Forelimb muscle (tissue), 1 donor: ENCODE measurements around the gene GRM8. TPM values are rescaled to one million over a fixed set of nuclear protein-coding genes. Genes with fewer than 3 reads are reported as not detected.
"Not testable (repeated sequence)": the region's sequence is repeated elsewhere in the genome, so short reads cannot be mapped to it uniquely, and the experiment has no call there.

ENCODE experiments used
- DNase-seq: peaks from one replicate; pipeline ENCODE4 v3.0.0-alpha.2; 2013; ENCODE audit warnings: low read depth
- polyA plus RNA-seq: library from polyadenylated mRNA; unstranded; fragments of 120-200 nt; gene quantifications from one replicate; pipeline ENCODE4 v1.2.1, GENCODE V29; 2013; ENCODE audit not compliant: insufficient read length

Gene GRM8
- polyA plus RNA-seq, 1 donor = 0.11 TPM

DNA sequence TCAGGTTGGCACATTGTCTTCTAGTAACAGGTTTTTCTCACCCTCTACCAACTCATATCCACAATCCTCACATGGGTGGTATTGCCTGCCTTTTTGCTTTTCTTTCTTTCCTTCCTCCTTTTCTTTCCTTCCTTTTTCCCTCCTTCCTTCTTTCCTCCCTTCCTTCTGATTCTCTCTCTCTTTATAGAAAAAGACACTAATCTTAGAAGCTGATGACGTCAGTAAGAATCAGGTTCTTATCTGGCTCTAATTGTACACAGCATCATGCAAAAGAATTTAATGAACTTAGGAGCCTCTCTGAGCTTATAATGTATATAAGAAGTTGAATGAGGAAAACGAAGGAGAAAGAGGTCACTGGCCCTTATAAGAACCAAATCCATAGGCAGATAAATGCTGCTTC, 328.3 kb downstream of the GRM8 start:
- no peak for DNase-seq

DNA sequence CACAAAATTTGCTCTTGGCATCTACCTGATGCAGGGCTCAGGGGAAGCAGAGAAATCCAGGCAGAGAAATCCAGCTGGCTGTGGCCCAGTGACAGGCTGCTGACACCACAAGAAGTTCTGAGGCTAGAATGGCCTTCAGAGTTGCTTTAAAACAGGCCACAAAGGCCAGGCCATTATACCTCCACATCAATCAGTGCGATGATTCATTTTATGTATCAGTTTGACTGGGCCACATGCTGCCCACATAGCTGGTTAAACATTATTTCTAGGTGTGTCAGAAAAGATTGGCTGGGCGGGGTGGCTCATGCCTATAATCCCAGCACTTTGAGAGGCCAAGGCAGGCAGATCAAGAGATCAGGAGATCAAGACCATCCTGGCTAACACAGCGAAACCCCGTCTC, 341.1 kb downstream of the GRM8 start:
- DNase-seq = not testable (repeated sequence)

DNA sequence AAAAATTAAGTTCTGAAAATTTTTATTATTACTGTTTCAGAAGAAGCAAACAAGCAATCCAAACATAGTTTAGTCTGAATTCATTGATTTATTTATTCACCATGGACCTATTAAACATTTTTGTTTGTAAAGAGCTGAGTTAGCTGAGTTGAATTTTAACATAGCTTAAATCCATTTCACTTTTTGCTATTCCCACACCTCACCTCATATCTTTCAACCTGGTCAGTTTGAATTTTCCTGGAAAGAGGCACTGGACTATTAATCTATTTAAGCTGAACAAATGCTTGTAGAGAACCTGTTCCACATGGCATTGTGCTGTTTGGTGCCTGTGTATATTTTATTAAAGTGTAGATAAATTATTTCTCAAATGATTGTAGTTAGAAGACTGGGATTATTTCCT, 344.2 kb downstream of the GRM8 start:
- not testable (repeated sequence) for DNase-seq

DNA sequence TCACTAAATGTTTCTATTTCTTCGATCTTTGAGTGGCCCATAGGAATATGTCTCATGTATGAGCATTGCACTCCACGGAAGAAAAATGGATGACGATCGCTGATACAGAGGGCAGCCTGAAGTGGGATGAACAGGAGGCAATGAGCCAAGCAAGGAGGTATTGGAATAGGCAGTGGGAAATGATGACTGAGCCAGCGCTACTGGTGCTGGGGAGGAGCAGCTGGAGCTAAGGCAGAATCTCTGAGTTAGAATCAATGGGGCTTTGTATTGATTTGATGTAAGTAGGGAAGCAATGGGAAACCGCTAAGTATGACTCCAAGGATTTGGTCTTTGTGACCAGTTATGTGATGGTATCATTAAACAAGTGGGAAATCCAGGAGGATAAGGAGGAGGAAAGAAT, 345.1 kb downstream of the GRM8 start:
- DNase-seq = not testable (repeated sequence)

DNA sequence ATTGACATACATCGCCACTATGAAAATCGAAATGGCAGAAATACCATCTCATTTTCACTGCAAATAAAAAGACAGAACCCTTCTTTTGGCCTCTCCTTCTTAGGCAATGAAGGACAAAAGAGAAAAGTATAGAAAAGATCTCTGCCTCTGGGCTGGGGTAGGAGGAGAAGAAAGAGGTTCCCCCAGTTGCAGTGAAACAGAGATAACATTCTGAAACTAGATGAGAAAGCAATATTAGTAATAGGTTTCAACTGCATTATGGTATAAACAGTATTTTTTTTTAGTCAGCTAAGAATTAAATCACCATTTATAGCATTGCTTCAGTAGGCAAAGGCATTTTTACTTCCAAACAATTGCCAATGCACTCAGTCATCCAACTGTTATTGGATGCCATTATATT, 347.5 kb downstream of the GRM8 start:
- DNase-seq = not testable (repeated sequence)

DNA sequence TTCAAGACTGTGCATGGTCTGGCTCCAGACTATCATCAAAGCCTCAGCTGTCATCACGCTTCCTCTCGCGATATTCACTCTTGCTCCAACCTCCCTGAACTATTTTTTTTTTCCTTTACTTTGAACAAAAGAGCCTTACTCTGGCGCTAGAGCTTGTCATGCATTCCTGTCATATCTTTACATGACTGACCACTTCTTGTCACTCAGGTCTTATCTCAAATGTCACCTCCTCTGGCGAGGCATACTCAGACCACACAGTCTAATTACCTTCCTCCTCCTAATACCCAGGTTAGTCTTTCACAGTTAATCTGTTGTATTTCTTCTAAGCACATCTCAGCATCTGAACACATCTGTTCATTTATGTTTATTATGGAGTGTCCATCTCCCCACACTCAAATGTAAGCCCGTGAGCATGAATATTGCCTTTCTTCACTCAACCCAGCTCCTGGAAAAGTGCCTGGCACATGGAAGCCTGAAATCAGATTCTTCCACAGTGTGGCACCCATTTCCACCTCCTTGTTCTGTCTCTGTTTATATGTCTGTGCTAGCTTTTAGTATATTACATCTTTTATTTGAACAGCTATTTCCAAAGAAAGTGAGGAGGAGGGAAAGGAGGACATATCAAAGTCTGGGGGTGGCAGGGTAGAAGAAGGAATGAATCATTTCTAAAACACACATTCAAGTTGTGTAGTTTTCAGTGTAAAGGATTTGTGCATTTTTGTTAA, 351.5 kb downstream of the GRM8 start:
- DNase-seq = not testable (repeated sequence)

DNA sequence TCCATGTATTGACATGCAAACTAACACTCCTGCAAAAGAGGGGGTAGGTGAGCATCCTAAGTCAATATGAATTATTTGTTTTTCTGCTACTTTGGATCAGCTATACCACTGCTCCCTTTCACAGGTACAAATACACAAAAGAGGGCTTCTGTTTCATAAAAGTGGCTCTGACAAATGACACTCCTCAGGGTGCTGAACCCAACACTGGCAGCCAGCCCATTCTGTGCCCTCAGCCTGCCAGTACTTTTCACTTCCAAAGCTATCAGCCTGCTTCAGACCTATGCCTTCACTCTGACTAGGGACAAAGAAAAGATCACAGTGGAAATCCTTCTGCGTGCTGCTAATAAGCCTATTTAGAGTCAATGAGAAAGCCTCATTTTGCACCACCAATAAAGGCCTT, 364.8 kb downstream of the GRM8 start:
- DNase-seq = not testable (repeated sequence)

DNA sequence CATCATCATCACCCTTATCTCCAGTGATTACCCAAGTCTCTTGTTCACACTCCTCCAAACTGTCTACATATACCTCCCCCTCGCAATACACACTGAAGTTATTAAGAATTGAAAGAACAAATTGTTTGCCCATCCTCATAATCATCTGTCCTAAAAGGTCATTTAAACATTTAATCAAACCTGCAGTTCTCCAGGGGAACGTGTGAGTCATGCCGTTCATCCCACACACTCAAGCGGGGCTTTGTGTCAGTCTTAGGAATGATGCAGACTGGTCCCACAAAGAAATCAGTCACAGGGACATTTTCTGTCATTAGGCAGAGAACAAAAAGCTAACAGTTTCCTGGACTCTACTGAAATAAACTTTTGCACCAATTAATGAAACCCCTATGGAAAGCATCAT, 365.2 kb downstream of the GRM8 start:
- not testable (repeated sequence) for DNase-seq

DNA sequence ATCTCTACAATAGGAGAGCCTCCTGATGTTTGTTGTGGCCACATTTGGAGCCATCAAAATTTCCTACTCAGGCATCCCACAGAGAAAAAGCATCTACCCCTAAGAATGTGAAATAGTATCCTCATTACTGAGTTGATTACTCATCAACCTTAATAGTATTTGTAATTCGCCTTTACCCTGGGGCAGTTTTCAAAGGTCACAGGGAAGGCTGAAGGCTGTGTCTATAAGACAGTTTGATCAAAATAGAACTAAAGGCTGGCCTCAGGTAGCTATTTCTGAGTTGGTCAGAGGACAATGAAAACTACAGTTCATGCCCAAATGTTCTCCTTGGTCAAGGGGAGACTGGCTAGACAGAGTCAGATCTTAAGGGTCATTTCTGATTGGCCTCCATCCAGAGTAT, 370.0 kb downstream of the GRM8 start:
- not testable (repeated sequence) for DNase-seq

DNA sequence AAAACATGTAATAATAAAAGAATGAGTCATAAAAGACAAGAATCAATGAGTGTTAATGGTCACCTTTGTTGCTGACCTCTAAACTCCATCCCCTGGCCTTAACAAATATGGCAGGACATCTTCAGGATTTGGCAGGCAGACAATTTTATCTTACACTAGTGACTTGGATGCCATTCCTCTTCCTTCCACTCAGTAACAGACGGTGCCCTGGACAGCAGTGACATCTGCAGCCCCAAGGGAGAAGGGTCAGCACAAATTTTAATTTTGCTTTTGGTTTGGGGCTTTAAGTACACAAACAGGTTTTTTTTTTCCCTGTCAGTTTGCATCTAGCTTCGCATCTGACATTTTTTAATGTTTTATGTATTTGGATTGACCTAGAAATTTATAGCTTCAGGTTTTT, 370.8 kb downstream of the GRM8 start:
- DNase-seq = not testable (repeated sequence)

DNA sequence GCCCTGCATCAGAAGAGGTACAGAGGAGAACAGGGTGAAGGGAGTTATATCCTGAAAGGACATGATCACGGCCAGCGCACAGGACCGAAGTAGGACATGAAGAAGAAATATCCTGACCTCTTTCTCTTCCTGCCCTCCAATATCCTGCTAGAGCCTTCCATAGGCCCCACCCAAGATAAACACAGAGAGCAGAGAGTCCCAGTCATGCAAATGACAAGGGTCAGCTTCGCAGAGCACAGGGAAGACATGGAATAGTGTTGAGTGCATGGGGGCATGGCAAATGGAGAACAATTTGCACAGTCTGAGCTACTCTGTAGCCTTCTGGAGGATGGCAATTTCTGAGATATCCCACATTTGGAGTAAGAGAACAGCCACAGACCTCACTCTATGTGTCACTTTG, 371.4 kb downstream of the GRM8 start:
- DNase-seq = no peak

DNA sequence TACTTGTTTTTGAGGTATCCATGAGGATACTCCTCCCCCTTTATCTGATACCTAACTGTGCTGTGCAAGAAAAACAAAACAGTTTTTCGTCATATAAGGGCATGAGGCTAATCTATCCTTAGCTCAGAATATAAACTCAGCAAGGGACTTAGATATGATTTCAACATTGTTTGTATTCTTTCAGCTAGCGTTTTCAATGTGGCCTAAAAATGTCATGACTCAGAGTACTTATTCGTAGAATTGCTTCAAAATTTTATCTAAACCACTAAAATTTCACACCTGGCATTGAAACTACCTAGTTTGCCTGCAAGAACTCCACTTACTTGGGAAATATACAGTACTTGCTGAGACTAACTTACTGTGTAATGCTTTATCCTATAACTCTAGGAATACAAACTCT, 376.2 kb downstream of the GRM8 start:
- not testable (repeated sequence) for DNase-seq

DNA sequence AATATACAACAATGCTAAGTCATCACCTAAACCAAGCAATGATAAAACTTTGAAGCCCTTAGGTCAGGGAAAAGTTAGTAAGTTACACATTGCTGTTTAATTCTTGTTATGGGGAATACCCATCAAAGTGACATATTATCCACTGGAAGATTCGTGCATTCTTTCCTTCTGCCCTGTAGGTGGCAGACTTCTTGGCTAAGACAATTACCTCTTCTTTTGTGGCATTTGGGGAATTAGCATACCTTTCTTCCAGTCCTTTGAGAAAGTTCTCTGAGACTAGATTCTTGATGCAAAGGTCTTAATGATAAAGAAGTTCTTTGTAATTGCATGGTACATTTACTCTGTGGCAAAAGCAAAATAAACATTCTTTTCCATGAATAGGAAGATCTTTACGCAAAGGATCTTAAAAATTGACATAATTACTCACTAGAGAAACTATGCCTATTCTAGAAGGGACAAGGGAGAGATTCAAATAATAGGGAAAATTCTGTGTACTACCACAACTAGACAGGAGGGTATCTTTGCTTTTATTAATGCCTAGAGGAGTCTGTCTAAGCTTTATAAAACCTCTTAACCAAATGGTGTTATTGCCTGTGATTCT, 395.9 kb downstream of the GRM8 start:
- DNase-seq = no peak

DNA sequence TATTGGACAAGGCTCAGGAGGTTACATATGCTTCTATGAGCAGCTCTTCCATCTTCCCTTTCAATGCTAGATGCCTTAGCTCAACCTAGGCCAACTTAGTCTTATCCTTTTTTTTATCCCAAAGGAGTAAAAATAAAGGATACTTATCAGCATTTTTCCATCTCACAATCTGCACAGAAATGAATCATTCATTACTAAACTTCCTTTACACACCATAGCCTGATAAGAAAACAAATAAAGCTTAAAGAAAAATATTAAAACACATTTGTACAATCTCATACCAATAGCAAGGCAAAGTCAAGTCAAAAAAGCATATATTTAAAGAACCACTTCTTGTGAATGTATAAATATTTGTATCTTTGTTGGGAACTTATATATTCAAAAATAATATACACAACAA, 407.4 kb downstream of the GRM8 start:
- no peak for DNase-seq

DNA sequence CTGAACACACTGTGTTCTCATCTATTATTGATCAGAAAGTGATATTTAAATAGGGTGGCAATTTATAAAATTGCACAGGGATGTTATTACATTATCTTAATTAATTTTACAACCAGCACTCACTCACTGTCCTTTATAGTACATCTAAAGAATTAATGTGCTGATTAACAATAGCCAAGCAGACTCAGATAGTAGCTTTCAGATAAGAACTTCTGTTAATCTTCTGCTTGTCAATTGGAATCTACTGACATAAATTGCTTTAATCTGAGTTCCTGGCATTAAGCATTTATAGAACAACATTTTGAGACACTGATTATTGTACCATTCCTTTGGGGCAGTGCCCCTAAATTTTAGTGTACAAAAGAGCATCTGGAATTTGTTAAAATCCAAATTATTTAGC, 408.9 kb downstream of the GRM8 start:
- DNase-seq = no peak

DNA sequence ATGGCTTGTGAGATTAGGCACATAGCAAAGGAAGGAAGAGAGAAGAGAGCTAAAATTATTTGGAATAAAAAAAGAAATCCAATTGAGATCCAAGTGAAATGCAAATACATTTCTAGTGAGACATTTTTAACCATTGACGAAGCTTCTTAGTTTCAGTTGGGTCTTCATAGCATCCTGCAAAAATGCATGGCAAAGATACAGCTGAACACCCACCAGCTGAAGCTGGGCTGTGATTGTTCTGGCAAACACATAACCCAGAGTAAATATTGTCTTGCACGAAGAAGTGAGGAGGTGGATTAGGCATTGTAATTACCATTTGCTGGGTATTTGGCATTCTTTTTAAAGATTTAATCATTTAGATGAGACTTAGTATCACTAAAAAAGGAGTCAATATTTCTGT, 409.4 kb downstream of the GRM8 start:
- no peak for DNase-seq

DNA sequence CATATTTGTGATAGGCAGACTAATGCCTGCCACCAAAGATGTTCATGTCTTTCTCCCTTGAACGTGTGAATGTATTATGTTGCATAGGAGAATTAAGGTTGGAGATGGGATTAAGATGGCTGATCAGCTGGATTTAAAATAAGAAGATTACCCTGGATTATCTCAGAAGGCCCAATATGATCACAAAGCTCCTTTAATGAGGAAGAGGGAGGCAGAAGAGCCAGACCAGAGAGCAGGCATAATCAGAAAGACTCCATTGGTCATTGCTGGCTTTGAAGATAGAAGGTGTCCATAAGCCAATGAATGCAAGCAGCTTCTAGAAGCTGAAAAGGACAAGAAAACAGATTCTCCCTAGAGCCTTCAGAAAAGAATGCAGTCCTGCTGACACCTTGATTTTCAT, 410.3 kb downstream of the GRM8 start:
- no peak for DNase-seq

DNA sequence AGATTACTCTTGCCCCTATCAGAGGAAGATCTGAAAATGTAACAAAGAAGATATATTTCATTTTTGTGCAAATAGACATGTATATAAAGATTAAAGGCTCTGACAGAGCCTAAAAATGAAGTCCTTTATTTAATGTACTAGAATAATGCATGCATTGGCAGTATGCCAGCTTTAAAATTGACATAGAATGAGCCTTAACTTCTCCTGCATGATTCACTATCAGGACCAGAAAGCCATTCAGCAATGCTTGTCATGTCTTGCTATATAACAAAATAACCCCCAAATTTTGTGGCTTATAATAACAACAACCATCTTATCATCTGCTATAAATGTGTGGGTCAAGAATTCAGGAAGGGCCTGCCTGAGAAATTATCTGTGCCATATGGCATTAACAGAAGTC, 411.9 kb downstream of the GRM8 start:
- no peak for DNase-seq

DNA sequence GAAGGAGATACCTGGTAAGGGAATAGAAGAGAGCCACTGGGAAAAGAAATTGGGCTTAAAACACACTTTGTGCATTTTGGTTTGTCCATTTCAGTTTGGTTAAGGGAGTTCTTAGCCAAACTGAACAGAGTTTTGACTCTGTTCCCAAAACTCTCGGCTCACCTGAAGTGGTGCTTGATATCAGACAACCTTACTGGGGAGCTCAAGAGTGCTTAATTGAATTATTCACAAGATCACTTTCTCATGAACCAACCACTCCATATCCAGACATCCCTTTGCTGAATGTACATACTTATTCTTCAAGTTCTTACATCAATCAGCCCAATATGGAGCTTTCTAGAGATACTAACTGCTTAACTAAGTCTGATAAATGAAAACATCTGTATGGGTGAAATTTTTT, 413.1 kb downstream of the GRM8 start:
- no peak for DNase-seq

DNA sequence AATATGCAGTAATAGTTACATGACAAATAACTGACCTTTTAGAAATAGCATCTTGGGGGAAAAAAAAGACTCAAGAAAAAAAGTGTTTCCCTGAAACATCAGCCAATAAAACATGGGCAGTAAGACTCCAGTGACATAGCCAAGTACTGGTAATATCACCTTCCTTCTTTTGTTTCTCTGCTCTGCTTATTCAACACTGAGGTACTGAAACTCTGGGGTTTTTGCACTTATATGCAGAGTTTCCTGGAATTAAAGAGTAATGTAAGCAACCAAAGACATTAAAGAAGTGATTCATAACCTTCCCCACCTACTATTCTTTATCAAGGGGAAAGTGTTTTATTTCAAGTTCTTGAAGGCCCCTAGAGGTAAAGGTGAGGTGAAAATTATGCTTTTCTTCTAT, 414.5 kb downstream of the GRM8 start:
- no peak for DNase-seq

DNA sequence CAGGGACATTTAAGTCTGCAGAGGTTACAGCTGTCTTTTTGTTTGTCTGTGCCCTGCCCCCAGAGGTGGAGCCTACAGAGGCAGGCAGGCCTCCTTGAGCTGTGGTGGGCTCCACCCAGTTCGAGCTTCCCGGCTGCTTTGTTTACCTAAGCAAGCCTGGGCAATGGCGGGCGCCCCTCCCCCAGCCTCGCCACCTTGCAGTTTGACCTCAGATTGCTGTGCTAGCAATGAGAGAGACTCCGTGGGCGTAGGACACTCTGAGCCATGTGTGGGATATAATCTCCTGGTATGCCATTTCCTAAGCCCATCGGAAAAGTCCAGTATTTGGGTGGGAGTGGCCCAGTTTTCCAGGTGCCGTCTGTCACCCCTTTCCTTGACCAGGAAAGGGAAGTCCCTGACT, 421.5 kb downstream of the GRM8 start:
- not testable (repeated sequence) for DNase-seq

DNA sequence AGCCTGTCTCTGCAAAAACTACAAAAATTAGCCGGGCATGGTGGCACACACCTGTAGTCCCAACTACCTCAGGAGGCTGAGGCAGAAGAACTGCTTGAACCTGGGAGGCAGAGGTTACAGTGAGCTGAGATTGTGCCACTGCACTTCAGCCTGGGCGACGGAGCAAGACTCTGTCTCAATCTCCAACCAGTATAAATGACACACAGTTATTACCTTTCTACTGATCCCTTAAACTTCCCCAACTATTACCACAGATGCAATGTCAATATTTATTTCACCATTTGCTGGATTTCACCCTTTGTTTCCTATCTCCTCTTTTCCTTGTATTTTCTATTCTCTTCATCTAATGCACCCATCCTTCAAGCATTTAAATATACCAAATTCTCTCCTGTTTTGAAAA, 431.8 kb downstream of the GRM8 start:
- no peak for DNase-seq

DNA sequence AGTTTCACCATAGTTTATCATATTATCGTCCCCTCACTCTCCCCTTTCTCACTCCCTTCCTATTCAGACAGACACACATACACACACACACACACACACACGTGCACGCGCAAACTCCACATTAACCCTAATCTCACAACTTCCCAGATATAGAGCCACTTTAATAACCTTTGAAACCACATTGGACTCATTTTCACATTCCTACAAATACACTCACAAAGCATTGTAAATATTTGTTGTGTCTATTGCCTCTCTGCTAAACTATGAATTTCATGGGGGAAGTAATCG, 433.6 kb downstream of the GRM8 start:
- DNase-seq = no peak
